ENCODE results near the gene ADGRD1.
A peak's percentile ranks its signal among the peaks of the same experiment; 100 is the strongest.

The ADGRD1 gene

DNA sequence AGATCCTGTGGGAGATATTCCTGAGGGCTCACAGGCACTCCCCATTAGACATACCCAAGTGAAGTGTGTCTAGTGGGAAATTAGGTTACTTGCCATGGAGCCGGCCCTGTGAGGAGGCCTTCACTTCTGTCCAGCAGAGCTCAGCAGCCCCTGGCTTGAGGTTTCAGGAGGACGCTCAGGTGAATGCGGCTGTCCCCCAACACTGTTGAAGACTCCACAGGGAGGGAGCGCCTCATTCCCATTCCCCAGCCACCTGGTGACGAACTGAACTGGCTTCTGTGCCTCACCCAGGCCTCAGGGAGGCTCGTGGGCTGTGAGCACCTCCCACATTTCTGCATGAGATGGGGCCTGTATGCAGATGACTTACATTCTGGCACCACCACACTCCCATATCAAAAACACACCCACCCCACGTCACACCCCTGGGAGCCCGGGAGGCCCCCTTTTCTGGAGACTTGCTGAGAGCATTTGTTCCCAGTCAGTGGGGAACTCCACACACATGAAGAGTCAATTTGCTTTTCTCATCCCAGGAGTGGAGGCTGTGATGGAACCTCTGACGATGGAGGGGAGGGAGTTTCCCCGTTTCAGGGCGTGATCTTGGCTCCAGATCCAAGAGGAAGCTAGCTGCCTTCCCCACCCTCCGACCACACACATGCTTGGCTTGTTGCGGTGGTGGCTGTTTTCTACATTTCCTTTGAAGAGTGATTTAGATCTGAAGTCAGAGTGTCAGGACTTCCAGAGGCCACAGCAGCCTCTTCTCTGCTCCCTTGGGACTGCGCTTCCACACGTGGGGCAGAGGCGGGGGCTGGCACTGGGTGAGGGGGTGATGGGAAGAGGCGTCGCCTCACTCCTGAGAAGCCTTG, 120.7 kb downstream of the ADGRD1 start:
- no peak for DNase-seq (ENCODE audit: low read depth in 2 of 2)

DNA sequence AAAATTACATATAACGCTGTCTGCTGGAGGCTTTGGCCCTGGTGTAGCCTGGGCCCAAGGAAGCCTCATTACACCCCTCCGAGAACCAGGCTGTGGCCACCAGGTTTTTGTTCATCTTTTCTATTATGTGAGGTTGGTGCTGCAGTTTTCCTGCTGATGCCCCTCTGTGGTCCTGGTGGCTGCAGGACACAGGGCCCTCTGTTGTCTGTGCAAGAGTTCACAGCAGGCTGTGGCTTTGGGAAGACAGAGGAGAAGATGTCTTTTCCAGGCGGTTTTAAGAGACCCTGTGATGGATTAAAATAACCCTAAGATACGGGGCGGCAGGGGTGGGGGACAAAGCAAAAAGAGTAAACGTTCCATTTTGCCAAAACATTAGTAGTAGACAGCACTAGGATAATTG, 121.5 kb downstream of the ADGRD1 start:
- no peak for DNase-seq (ENCODE audit: low read depth in 2 of 2)

DNA sequence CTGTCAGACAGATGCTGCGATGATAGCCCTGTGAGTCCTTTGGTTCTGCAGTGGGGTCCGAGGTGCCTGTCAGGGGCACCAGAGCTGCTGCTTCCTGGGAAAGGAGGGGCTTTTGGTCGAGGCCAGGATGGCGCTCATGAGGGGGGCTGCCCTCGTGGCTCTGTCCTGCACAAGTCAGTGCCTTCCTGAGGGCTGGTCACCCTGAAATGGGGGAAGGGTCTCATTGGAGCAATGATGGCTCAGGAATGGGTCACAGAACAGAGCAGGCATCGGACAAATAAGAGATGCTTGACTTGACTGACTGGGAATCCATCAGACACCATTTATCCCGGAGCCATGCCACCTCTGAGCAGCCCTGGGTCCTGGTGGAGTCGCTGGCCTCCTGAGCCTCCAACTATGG, 121.9 kb downstream of the ADGRD1 start:
- DNase-seq (ENCODE audit: low read depth in 2 of 2): no peak

DNA sequence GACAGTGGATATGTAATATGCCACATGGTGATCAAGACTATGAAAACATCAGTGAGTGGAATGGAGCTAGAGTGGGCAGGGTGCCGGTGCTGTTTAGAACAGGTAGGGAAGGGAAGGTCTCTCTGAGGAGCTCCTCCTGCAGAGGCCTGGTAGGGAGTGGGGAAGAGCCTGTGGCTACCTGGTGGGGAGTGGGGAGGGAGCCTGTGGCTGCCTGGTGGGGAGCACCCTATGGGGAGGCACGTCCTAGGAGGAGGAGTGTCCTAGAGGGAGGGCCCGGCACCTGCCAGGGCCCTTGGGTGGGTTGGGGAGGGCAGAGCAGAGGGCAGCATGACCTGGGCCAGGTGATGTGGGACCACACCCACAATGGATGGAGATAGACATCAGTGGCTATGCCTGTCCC, 122.6 kb downstream of the ADGRD1 start:
- DNase-seq (ENCODE audit: low read depth in 2 of 2): no peak

DNA sequence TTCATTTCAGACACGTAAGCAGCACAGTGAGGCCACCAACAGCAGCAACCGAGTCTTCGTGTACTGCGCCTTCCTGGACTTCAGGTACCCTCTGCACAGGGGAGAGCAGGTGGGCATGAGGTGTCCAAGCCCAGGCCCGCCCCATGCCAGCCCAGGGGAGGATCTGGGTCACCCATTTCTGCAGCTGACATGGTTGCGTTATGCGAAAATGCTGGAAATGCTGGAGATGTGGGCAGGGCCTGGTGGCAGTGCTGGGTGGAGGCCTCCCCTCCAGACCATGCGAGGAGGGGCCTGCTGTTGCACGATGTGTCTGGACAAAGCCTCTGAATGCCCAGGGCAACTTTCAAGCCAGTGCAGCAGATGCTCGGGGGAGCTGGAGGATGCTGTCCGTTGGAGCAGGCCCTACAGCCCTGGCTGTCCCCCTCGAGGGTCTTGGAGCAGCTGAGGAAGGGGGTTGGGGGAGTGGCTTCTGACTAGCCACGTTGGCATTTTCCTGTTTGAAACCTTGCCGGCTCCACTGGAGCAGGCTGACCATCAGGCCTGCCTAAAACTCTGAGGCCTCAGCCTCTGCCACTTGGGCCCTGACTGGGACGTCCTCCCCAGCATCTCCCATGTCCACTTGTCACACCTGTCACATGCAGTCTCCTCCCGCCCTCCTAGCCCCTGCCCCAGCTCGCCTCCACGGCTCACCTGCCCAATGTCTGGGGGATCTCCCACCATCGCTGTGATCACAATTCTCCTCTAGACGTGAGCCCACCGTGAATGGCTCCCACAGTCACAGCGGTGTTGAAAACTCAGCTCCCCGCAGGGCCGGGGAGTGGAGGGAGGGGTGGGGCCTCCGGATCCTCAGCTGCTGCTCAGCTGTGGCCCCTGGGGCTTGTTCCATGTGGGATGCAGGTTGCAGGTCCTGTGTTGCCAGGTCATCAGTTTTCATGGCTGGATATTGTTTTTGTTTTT, 123.4 kb downstream of the ADGRD1 start:
- no peak for DNase-seq (ENCODE audit: low read depth in 2 of 2)

DNA sequence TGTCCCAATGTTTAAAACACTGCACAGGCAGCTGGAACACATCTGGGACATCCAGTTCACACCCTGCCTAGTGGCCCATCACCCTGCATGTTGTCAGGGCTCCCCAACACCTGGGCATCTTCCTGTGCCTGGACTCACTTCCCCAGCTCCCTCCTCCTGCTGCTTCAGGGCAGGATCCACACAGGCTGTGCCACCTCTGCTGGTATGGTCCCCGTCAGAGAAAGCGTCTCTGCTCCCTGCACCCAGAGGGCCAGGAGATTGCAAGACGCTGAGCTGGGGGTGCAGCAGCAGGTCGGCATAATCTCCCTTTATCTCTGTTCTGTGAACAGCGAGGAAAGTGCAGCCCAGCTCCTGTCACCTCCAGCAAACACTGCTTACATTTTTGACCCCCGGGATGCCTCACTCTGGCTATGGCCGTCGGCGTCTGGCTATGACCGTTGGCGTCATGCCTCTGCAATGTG, 124.3 kb downstream of the ADGRD1 start:
- no peak for DNase-seq (ENCODE audit: low read depth in 2 of 2)

DNA sequence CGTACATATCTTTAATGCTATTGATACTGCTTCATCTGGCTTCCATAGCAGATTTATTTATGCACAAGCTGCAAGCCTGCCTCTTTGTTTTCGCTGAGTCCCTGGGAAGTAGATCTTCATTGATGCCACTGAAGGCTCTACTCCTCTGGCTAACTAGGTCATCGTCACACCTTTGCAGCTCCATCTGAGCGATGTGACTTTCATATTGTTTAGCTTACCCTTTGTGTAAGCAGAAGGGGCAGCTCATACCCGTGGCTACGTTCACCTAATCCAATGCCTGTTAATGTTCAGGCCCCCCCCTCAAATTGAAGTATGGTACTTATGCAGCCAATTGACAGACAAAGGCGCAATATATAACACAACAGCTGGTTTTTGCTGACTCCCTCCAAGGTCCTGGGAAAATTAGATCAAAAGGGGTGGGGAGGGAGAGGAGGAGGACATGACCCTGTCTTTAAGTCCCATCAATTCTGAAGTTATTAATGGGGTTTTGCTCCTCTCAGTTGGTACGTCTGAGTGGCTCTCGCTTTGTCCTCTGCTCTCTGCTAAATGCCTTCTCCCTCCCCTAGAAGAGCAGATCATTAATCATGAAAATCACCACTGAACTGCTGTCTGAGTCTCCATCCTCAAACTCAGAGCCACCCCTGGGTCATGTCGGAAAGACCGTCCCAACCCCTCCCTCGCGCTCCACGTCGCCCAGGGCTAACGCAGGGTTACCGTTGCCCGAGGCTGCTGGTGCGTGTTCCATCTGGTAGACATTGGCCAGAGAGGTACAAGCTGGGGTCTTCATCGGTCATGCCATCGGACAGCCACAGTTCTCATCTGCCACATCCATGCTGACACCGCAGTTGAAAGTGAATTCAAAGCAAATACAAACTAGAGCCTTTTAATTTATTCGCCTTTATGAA, 128.8 kb downstream of the ADGRD1 start:
- DNase-seq (ENCODE audit: low read depth in 2 of 2): no peak

DNA sequence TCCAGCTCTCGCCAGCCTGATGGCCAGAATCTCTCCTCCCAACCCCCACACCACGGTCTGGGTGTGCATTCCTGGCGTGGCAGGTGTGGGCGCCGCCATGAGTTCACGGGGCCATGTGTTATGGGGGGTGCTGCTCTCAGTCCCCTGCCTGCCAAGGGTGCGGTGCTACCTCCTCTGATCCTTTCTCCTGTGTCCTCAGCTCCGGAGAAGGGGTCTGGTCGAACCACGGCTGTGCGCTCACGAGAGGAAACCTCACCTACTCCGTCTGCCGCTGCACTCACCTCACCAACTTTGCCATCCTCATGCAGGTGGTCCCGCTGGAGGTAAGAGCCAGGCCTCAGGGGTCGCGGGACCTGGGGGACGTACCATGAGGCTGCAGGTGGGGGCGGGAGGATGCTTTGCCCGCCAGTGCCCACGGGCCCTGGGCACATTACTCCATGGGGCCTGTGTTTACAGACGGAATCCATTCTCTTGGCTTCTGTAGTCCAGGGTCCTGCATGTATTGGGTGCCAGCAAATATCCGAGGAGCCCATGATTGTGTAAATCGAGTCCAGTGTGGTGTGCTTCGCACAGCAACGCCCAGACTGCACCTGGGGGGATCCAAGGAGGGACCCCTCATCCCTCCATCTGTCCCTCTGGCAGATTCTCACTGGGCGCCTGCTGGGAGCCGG, 130.8 kb downstream of the ADGRD1 start:
- DNase-seq (ENCODE audit: low read depth in 2 of 2): no peak

DNA sequence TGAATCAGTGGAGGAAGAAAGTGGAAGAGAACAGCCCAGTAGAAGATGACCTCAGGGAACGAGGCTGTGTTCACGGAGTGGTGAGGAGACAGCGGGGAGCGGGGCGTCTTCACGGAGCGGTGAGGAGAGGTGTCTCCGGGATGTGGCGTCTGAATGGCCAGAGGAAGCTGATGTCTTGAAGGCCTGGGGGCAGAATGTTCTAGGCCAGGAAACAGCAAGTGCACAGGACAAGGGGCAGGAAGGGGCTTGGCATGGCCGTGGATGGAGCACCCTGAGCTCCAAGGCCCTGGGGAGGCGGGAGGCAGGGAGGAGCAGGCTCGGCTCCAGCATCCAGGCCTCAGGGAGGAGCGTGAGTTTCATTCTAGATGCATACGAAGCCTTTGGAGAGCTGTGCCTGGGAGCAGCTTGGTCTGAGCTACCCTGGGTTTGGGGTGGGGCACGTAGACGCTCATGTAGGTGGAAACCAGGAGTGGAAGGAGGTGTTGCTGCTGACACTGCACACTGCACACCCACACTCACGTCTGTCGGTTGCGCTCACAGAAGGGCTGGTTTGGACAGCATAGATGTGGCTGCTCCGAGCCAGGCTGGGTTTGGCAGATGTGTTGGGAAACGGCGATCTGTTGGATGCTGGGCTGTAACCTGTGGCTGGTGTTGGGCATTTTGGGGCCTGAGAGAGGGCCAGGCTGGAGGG, 131.6 kb downstream of the ADGRD1 start:
- DNase-seq (ENCODE audit: low read depth in 2 of 2): no peak

DNA sequence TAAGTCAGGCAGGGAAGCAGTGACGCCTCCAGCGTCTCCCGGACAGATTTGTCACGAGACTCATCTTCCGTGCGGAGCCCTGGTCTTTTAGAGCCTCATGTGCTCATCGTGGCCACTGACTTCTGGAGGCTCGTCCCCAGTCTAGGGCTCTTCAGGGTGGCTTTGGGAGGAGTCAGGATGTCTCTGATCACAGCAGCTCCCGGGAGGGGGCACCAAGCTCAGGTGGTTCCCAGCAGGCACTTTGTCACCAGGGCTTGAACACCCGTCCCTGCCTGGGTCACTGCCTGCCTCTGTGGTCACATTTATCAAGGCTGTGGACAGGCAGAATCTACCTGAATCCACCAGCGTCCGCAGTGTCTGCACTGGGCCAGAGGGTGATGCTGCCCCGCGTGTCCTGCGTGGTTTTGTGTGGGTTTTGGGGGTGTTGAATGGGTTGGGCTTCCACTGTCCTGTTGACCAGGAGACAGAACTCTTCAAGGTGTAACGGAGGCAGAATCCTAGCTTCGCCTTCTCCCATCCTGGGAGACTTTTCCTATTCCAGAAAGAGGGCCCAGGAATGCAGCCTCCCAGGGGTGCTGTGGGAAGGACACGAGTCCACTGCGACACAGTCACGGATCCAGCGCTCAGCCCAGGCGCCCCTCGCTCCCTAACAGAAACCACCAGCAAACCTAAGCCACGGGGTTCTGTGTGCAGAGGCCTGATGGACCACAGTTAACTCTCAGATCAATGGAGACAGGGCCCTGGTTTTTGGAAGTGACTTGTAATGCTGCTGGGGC, 132.3 kb downstream of the ADGRD1 start:
- no peak for DNase-seq (ENCODE audit: low read depth in 2 of 2)

DNA sequence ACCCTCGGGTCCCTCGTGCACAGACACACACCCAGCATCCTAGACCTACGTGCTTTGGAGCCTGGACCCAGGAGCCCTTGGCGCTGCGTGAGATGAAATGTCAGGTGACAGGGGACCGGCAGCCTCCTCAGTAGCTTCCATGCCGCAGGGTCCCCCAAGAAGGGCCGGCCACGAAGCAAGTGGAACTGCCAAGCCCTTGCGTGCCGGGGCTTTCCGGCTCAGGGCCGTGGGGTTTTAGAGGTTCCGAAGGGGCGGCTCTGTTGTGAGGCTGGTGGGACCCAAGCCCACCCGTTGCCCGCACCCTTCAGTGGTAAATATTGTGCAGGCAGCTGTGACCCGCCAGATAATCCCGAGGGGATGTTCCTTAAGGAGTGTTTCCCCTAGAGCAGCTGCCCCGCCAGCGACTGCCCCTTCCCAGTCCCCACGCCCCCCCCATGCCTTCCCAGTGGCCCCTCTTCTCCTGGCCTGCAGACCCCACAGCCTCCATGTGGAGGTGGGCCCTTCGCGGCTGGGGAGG, 133.7 kb downstream of the ADGRD1 start:
- no peak for DNase-seq (ENCODE audit: low read depth in 2 of 2)

DNA sequence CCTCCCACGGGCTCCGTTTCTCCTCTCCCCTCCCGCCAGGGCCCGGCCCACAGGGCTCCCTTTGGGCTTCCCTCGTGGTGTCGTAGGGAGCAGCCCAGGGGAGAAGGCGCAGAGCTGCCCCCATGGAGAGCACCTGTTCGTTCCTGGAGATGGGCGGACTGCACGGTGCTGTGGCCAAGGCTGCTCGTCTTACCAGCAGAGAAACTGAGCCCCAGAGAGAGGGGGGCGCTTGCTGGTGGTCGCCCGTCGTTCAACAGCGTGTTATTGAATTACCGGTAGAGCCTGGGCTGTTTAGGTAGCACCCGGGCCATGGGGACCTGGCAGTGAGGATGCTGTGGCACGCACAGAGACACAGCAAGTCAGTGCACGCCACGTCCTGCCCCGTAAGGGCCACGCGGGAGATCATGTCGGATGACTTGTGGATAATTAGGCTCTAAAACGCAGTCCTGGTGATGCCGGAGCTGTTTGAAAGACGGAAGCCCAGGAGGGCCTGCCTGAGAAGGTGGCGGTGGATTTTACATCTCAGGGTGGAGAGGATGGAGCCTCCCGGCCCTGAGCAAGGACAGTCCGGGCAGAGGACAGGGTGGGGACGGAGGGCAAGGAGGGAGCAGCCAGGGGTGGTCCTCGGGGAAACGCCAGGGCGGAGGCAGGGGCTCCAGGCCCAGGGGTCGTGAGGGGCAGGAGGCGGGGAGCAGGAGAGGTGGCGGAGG, 134.4 kb downstream of the ADGRD1 start:
- no peak for DNase-seq (ENCODE audit: low read depth in 2 of 2)

DNA sequence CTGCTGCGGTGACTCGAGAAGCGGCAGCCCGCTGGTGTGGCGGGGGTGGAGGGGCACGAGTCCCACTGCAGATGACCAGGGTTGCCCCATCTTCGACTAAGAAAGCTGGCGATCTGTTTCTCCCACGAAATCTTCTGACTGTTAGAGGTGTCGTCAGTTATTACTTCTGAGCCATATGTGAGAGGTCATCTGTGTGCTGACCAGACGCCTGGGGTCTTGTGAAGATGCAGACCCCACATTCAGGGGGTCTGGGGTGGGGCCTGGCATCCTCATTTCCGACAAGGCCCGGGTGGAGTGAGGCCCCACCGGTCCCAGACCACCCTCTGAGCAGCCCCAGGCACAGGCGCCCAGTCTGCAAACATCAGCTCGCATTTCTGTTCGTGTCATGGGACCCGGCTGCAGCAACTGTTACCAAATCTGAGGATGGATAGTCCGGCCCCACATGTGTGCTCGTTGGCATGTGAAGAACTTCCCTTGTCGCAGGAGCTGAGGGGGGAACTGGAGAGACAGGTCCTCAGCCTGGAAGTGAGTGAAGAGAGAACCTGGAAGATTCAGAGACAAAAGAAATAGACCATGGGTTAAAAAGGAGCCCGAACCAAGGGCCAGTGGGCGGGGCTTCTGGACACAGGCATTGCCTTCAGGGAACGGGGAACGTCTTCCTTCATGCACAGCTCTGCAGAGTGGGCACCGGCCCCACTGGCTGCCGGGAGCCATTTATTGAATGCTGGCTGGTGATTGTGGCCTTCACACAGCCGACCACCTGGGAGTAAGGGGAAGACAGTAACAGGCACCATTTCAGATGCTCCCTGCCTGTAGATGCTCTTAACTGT, 135.2 kb downstream of the ADGRD1 start:
- DNase-seq (ENCODE audit: low read depth in 2 of 2): no peak

DNA sequence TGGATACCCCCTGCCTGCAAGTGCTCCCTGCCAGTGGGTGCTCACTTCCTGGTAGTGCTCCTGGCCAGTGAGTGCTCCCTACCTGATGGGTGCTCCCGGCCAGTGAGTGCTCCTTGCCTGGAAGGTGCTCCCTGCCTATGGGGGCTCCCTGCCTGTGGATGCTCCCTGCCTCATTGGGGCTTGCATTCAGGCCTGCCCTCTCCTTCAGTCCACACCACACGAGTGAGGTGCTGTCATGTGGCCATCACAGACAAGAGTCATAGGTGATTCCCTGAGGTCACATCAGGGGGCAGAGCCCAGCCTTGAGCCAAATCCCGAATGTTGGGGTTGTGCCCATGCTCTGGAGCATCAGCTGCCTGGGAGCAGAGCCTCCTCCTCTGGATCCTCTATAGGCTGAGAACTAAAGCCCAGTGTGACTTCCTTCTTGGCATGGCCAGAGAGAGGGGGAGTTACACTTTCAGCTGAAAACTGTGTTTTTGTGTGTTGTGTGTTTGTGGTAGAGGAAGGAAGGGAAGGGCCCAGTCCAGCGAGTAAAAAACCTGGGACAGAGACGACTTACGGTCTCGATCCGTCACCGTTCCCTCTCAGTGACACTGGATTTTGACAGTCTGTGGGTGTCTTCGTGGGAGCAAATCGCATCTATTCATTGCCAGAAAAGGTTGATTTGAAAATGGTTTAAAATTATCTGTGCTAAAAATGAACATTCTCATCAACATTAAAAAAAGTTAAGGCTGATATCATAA, 136.0 kb downstream of the ADGRD1 start:
- DNase-seq (ENCODE audit: low read depth in 2 of 2): no peak

DNA sequence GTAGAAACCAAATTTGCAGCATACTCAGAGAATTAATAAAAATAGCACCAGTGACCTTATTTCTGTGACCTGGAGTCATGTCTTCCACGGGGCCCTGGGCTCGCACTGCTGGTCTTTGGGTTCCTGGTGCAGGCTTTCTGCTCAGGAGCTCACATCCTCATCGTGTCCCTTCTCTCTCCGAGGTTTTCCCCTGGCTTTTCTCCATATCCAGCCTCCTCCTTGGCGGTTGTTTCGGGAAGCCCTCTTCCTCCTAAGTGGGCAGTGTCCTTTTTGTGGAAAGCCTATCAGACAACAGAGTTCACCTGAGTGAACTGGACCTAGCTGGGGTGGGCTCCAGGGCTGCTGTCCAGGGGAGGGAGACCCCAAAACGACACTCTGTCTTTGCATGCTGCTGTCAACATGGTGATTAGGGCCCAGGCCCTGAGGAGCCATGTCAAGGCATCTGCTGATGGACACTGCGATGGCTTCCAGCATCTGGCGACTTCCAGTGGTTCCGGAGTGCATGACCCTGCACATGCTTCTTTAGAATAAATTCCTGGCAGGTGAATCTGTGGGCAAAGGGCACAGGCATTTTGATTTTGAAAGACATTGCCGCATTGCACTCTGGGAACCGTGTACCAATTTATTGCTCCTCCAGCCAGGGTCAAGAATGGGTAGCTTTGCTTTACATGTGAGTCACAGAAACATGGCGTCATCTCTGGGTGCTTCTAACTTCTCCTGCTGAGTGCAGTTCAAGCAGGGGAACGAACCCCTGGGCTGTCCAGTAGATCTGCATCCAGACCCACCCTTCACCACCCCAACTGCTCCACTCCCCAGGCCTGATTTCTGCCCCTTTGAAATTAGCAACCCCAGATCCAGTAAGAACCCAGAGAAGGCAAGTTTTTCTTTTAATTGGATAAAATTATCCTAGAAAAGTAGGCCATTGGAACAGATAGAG, 136.8 kb downstream of the ADGRD1 start:
- DNase-seq (ENCODE audit: low read depth in 2 of 2): no peak

DNA sequence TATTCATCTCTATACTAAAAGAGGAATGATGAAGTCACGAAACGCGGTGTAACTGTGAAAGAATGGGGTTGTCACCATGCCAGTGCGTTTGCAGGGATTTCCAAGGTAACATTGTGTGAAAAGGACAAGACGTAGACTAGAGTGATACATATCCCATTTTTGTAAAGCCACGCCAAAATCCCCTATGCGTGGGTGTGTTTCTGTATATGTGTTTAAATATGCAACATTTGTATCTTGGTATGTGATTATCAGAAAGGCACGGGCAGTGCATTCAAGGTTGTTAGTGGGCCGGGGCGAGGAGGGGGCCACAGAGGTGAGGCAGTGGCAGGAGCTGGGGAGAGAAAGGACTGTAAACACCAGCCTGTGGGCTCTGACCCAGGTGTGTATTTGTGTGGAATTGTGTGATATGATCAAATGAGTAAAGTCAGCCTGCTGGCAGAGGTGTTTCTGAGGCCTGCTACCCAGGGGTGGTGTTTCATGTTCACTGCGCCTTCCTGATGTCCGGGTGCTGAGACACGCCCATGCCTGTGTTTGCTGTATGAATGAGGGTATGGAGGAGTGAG, 137.8 kb downstream of the ADGRD1 start:
- DNase-seq (ENCODE audit: low read depth in 2 of 2): peak in 1 of 2 donors; percentile 59

Data from stimulated activated CD4-positive, alpha-beta T cell treated with anti-CD3 and anti-CD28 coated beads, Interleukin-4, amount 100 ng/mL, for 48 hours (primary cell).